GM21576 (cell line): ENCODE measurements around the gene VASN.
"Not testable (repeated sequence)": the region's sequence is repeated elsewhere in the genome, so short reads cannot be mapped to it uniquely, and the experiment has no call there.

Source experiments
- ATAC-seq: cut with Tn5 transposase; IDR thresholded peaks from one replicate; pipeline ENCODE4 v1.9.1; 2021; ENCODE audit warnings: mild to moderate bottlenecking, moderate library complexity; ENCODE audit not compliant: unreplicated experiment

VASN gene

GRCh38 chr16:4371357-4372000 is at the start of gene VASN:
Gene VASN, plus strand, starts transcription at chr16:4371848. Its CDS starts 9,030 bp downstream, at chr16:4380878.
- ATAC-seq: no peak

DNA sequence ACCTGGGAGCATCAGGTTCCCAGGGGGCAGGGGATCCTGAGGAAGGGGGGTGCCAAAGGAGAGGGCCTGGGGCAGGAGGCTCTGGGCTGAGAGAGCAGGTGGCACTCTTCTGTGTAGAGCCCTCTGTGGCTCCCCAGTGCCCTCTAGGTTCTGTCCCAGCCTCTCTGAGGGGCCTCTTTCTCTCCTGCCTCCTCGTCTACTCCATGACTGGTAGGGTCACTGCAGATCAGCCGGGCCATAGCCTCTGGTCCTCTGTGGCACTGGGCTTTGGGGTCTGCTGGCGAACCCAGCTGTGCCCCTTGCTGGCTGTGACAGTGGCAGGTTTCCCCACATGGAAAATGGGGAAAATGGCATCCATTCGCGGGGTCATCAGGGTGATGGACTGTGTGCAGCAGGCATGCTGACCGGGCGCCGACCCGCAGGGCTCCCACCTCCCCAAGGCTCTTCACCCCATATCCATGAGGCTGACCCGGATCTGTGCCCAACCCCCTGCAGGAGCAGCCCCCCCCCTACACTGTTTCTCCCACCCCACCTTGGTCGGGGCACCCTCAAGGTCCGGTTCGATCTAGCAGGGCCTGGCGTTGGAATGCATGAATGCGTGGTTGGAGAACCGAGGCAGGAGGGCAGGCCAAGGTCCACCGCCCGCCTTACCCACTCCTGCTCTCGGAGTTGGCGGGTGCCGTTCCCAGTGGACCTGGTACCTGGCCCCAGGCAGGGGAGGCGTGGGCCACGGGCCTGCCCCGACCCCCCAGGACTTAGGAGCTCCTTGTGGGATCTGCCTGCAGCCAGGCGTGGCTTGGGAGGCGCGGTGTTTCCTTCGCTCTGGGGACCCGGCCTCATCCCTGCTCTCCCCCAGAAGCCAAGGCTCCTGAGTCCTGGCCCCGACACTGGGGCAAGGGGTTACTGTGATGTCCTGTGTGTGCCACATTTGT is 49.3 kb upstream of the VASN start:
- no peak for ATAC-seq

DNA sequence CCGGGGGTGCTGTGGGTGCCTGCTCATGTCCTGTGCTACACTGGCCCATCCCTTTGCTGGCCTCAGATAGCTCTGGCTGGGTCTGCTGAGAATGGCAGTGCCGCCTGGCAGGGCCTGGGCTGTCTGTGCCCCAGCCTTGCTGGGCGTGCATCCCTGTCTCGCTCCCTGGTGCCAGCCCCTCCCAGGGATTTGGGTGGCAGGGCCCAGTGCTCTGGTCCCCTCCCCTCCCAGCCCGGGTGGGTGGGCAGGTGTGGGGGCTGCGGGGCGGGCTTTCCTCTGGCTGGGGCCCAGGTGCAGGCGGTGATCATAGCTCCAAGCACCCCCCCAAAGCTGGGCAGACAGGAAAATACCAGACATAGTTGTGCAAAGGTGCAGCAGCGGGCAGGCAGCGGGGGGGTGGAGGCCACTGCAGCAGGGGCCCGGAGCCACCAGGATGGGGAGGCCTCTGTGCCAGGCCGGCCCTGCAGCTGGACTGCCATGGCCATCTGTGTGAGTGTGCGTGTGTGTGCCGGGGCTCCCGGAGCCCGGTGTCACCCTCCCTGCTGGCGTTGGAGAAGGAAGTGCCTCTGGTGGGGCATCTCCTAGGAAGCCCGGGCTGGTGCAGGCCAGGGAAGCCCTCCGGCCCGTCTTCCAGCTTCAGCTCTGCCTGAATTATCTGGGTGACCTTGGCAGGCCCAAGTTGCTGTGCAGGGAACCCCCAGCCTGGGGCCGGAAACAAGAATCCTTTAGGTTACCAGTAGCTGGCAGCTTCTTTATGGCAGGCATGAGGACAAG is 48.4 kb upstream of the VASN start:
- ATAC-seq: no peak

GRCh38 chr16:4323845-4324488 is 47.7 kb upstream of the VASN start:
- no peak for ATAC-seq

- no peak for ATAC-seq
Observed at GRCh38 chr16:4324492-4325252, 47.0 kb upstream of the VASN start.

GRCh38 chr16:4325253-4325758 is 46.3 kb upstream of the VASN start:
- ATAC-seq: no peak

DNA sequence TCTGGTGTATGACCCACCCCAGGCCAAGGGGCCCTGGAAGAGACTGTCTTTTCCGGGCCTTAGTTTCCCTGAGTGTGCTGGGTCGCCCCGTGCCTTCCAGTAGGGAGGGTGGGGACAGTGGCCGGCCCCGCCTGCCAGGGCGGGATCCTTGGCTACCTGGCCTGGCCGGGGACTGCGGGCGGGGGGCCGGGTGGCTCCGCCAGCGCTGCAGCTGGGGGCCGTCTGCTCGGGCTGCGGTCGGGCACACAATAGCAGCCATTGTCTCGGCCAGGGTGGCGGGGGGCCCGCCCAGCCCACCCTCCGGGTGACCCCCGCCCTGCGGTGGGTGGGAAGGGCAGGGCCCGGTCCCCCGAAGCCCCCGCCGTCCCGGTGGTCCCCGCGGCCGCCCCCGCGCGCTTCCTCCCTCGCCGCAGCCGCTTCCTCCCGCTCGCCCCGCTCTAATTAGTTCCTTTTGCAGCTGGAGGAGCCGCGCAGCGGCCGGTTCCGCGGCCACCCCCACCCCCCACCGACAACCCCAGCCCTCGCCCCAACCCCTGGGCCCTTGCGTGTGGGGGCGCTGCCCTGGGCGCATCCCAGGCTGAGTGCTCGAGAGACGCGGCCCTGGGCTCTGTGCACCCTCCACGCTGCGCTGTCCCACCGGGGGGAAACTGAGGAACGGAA is 44.1 kb upstream of the VASN start:
- no peak for ATAC-seq

DNA sequence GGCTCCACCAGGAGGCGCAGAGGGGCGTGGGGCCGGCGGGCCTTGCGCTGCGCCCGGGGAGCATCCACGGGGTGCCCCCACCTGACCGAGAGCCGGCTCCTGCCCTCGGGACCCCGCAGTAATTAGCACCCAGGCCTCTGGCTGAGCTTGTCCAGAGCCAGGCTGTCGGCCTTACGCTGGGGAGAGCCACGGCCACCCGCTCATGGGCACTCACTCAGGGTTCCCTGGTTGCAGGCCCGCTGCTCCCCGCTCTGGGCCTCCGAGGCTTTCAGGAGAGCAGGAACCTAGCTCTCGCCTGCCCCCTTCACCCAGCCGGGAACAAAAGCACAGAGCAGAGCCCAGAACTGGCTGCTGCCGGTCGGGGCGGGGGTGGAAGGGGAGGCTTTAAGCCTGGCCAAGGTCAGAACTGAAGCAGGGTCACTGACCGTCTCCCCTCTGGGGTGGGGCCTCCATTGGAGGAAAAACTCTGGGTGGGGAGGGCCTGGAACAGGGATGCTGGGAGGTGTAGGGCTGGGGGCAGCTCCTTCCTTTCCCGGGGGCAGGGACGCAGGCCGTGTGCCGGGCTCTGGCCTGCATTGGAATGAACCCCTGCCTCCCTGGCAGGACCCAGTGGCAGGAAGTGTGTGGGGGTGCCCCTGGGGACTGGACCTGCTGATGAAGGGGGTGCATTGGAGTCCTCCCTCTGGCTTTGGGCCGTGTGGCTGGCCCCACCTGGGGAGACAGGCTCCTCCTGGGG is 43.4 kb upstream of the VASN start:
- ATAC-seq: no peak

DNA sequence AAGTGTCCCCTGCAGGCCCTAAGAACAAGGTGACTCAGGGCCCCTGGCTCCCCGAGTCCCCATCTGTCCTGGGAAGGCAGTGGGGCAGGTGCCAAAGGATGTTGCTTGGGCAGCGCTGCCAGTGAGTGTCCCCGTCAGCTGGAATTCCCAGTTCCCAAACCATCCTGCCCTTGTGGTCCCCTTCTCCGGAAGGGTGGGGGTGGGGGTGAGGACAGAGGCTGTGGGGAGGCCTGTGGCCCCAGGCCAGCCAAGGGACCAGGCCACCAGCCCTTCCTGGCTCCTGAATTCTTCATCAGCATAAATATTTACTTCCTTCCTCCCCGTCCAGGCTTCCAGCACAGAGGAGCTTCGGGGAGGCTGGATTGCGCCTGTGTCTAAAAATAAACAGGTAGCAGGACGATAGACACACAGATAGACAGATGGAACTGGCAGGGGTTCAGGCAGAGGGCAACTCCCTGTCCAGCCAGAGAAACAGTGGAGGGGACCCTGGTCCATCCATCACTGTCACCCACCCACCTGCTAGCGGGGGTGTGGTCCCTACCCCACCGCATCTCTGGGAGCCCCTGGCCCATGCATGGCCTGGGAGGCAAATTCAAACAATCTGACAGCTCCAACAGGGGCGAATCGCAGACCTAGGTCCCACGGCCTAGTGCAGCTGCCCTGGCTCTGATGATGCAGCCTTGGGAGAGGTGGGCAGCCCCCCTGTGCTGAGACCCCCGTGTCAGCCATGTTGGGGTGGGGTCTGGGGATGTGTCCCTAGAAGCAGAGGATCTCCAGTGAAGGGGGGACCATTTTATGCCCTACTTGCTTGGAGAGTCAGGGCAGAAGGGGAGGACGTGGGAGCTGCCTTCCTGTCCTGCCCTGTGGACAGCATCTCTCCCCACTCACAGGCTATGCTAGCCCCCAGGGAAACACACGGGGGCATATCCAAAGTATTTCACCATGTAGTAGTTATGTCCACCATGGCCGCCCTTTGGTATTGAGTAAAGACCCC is 42.6 kb upstream of the VASN start:
- no peak for ATAC-seq

GRCh38 chr16:4330277-4330874 is 41.3 kb upstream of the VASN start:
- no peak for ATAC-seq

DNA sequence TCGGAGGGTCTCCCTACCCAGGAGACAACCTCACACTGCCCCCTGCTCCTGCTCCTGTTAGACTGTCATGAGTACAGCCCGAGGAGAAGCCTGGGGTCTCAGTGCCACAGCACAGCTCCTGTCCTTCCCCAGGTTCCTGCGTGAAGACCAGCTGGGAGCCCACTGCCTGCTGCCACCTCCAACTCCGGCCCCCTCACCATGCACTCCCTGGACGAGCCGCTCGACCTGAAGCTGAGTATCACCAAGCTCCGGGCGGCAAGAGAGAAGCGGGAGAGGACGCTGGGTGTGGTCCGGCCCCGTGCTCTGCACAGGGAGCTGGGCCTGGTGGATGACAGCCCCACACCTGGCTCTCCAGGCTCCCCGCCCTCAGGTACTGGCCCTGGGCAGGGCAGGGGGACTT is 39.6 kb upstream of the VASN start:
- no peak for ATAC-seq

DNA sequence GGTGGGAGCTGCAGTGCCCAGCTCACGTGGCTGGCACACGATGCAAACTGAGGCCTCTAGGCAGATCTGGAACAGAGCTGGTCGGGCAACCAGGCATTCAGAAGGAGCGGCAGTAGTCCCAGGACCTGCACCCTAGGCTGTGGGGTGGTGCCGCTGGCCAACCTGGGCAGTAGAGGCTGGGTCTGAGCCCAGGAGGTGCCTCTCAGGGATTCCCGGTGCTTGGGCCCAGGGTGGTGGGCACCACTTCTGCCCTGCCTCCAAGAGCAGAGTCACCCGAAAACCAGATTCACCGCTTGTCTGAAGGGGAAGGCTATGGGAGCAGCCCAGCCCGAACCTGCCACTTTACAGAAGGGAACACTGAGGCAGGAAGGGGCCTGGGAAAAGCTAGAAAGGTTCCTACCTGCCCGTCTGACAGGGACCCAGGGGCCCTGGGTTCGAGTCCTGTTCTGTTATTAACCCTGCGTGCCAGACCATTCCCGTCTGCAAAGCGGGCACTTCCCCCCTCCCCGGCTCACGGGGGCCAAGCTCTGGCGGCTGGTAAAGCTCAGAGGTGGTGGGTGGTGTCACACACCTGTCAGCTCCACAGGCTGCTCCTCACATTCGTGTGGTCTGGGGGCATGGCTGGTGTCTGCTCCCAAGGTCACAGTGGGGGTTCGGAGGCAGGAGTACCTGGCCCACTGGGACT is 38.9 kb upstream of the VASN start:
- ATAC-seq: no peak

GRCh38 chr16:4333308-4333638 is 38.4 kb upstream of the VASN start:
- no peak for ATAC-seq

DNA sequence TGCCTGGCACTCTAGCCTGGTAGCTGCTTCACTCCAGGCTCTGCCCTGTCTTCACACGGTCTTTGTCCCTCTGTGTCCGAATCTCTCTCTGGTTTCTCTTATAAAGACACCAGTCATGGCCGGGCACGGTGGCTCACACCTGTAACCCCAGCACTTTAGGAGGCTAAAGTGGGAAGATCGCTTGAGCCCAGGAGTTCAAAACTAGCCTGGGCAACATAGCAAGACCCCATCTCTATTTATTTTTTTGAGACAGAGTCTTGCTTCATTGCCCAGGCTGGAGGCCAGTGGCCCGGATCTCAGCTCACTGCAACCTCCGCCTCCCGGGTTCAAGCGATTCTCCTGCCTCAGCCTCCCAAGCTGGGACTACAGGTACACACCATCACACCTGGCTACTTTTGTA is 37.9 kb upstream of the VASN start:
- ATAC-seq: not testable (repeated sequence)

DNA sequence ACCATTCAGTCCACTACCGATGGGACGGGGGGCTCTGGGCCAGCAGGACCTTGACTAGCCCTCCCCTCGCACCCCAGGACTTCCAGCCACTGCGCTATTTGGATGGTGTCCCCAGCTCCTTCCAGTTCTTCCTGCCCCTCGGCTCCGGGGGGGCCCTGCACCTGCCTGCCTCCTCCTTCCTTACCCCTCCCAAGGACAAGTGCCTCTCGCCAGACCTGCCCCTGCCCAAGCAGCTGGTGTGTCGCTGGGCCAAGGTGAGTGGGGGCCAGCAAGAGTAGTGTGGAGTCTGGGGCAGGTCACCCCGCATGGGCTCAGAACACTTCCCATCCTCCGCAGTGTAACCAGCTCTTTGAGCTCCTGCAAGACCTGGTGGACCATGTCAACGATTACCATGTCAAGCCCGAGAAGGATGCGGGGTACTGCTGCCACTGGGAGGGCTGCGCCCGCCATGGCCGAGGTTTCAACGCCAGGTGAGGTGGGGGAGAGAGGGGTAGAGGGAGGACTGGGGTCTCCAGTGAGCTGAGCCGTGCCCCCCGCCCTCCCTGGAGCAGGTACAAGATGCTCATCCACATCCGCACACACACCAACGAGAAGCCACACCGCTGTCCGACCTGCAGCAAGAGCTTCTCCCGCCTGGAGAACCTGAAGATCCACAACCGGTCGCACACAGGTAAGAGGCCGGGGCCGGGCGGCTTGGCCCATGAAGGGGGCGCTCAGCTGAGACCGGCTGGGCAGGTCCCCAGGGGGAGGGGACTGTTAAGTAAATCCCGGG is 36.7 kb upstream of the VASN start:
- no peak for ATAC-seq
